ENCODE data around the gene ANXA3.

DNA sequence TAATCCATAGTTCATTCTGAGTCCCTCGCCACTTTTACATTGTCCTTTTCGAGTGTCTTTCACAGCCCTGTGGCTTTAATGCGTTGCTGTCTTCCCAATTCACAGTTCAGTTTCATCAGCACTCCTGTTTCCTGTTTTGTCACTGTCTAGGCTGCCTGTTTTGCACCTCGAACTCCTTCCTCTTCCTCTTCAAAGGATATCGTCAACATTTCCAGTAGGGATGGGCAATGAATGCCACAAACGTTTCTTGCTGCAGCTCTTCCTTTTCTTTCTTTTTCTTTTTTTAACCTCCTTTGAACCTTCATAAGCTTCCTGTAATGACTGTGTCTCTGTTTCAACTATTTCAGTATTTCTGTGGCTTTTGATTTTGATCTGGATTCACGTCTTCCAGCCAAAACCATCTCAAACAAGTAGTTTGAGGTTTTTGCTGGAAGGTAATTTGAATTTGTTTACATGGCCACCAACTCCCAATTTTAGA lies 105.4 kb downstream of the ANXA3 start:
- TF ChIP-seq, protein P1, sequence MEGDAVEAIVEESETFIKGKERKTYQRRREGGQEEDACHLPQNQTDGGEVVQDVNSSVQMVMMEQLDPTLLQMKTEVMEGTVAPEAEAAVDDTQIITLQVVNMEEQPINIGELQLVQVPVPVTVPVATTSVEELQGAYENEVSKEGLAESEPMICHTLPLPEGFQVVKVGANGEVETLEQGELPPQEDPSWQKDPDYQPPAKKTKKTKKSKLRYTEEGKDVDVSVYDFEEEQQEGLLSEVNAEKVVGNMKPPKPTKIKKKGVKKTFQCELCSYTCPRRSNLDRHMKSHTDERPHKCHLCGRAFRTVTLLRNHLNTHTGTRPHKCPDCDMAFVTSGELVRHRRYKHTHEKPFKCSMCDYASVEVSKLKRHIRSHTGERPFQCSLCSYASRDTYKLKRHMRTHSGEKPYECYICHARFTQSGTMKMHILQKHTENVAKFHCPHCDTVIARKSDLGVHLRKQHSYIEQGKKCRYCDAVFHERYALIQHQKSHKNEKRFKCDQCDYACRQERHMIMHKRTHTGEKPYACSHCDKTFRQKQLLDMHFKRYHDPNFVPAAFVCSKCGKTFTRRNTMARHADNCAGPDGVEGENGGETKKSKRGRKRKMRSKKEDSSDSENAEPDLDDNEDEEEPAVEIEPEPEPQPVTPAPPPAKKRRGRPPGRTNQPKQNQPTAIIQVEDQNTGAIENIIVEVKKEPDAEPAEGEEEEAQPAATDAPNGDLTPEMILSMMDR (IDR thresholded peaks at IDR 0.05; ENCODE audit: poor library complexity, severe bottlenecking): no peak
- TF ChIP-seq POLR2AphosphoS5 (IDR thresholded peaks at IDR 0.05): no peak
- no peak for TF ChIP-seq EZH2 (IDR thresholded peaks at IDR 0.05; ENCODE audit: borderline replicate concordance, insufficient read depth, low read length, poor library complexity, severe bottlenecking)
- TF ChIP-seq, protein P2, sequence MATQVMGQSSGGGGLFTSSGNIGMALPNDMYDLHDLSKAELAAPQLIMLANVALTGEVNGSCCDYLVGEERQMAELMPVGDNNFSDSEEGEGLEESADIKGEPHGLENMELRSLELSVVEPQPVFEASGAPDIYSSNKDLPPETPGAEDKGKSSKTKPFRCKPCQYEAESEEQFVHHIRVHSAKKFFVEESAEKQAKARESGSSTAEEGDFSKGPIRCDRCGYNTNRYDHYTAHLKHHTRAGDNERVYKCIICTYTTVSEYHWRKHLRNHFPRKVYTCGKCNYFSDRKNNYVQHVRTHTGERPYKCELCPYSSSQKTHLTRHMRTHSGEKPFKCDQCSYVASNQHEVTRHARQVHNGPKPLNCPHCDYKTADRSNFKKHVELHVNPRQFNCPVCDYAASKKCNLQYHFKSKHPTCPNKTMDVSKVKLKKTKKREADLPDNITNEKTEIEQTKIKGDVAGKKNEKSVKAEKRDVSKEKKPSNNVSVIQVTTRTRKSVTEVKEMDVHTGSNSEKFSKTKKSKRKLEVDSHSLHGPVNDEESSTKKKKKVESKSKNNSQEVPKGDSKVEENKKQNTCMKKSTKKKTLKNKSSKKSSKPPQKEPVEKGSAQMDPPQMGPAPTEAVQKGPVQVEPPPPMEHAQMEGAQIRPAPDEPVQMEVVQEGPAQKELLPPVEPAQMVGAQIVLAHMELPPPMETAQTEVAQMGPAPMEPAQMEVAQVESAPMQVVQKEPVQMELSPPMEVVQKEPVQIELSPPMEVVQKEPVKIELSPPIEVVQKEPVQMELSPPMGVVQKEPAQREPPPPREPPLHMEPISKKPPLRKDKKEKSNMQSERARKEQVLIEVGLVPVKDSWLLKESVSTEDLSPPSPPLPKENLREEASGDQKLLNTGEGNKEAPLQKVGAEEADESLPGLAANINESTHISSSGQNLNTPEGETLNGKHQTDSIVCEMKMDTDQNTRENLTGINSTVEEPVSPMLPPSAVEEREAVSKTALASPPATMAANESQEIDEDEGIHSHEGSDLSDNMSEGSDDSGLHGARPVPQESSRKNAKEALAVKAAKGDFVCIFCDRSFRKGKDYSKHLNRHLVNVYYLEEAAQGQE (IDR thresholded peaks at IDR 0.05; ENCODE audit: borderline replicate concordance): no peak

Measured in neural cell (in vitro differentiated cells).